Endothelial cell of umbilical vein (primary cell): ENCODE data around the gene BCL10. TPM values are rescaled to one million over a fixed set of nuclear protein-coding genes. Genes with fewer than 3 reads are reported as not detected.

Source experiments
- BruUV-seq: library from RNA; stranded (reverse); fragments of 400-500 nt; replicated peaks from 2 replicates; lab custom pipeline; 2021; lab: Mats Ljungman, UMichigan
- CTCF ChIA-PET: fragments of 300-600, 350-600 bp; sonication (Branson Sonifier 250); formaldehyde crosslinking; loops from one replicate; lab custom pipeline; 2021; ENCODE audit warnings: antibody characterized with exemption, inconsistent platforms; lab: Charles Lee
- POLR2A ChIA-PET: fragments of 300-600, 350-600 bp; sonication (Branson Sonifier 250); formaldehyde crosslinking; loops from one replicate; lab custom pipeline; 2021; ENCODE audit warnings: antibody characterized with exemption, inconsistent platforms; lab: Charles Lee
- DNase-seq: peaks from one replicate; pipeline ENCODE4 v3.0.0-alpha.2; 2011; ENCODE audit warnings: low read depth, low spot score
- FAIRE-seq: peaks from 2 replicates; lab custom pipeline; 2011; peaks lifted over from hg19 to GRCh38; lab: Jason Lieb, UNC
- H2AFZ ChIP-seq: 2 replicates; pipeline ENCODE4 v1.6.0; 2012; ENCODE audit warnings: low read depth, low read length, control low read depth, inconsistent platforms
- H3K27ac ChIP-seq: 2 replicates; pipeline ENCODE4 v1.5.1; 2011; ENCODE audit warnings: low read depth, mild to moderate bottlenecking, control low read depth, low read length, moderate library complexity; ENCODE audit not compliant: insufficient read depth
- H3K27me3 ChIP-seq, 2 experiments: 2 replicates each; pipeline versions ENCODE4 v1.6.0 to v1.6.1; 2011; ENCODE audit warnings: low read length in 2 of 2, mixed read lengths in 1 of 2; ENCODE audit not compliant: control insufficient read depth in 2 of 2, insufficient read depth in 2 of 2
- H3K36me3 ChIP-seq, 2 experiments: 2 replicates in 1 of 2; 3 replicates in 1 of 2; pipeline ENCODE4 v1.5.1; 2011; ENCODE audit warnings: low read length in 2 of 2, mild to moderate bottlenecking in 1 of 2, moderate library complexity in 1 of 2; ENCODE audit not compliant: control insufficient read depth in 2 of 2, insufficient read depth in 2 of 2; ENCODE audit errors: extremely low read depth in 1 of 2
- H3K4me1 ChIP-seq: 3 replicates; pipeline ENCODE4 v1.5.1; 2011; ENCODE audit warnings: mild to moderate bottlenecking, low read length; ENCODE audit not compliant: control insufficient read depth, insufficient read depth; ENCODE audit errors: extremely low read depth
- H3K4me2 ChIP-seq: 2 replicates; pipeline ENCODE4 v1.6.1; 2011; ENCODE audit warnings: low read length, control low read depth, mixed read lengths; ENCODE audit not compliant: insufficient read depth
- H3K4me3 ChIP-seq, 3 experiments: fragments of 200-600 bp in 1 of 3; sonication (generic), shearing (Covaris generic) in 1 of 3; replicated peaks in 1 of 3; 2 replicates each; pipeline ENCODE4 v1.5.1; 2011 to 2016; ENCODE audit warnings: control low read depth in 3 of 3, low read length in 3 of 3, mild to moderate bottlenecking in 2 of 3, inconsistent platforms in 1 of 3, low read depth in 1 of 3, moderate library complexity in 1 of 3; ENCODE audit not compliant: insufficient read depth in 1 of 3
- H3K79me2 ChIP-seq: 2 replicates; pipeline ENCODE4 v1.6.0; 2012; ENCODE audit warnings: low read length, inconsistent platforms; ENCODE audit not compliant: control insufficient read depth, insufficient read depth
- H3K9ac ChIP-seq: replicated peaks from 2 replicates; pipeline ENCODE3; 2011; ENCODE audit warnings: low read length, control low read depth; ENCODE audit not compliant: insufficient read depth; ENCODE audit errors: extremely low read depth
- H3K9me1 ChIP-seq: replicated peaks from 3 replicates; pipeline ENCODE4 v1.6.0; 2011; ENCODE audit warnings: mild to moderate bottlenecking, low read length; ENCODE audit not compliant: control insufficient read depth, insufficient read depth; ENCODE audit errors: extremely low read depth
- H3K9me3 ChIP-seq: replicated peaks from 2 replicates; pipeline ENCODE4 v1.5.1; 2012; ENCODE audit warnings: low read length, inconsistent platforms; ENCODE audit not compliant: control insufficient read depth, insufficient read depth
- H4K20me1 ChIP-seq: replicated peaks from 2 replicates; pipeline ENCODE3; 2011; ENCODE audit warnings: mild to moderate bottlenecking, low read length; ENCODE audit not compliant: control insufficient read depth, insufficient read depth; ENCODE audit errors: extremely low read depth
- CTCF ChIP-seq, 2 donors: IDR thresholded peaks; 1 replicate in 1 of 2; 2 replicates in 1 of 2; pipeline ENCODE4 v1.5.1; 2011; ENCODE audit warnings: low read length in 2 of 2, mild to moderate bottlenecking in 2 of 2, moderate library complexity in 2 of 2, control low read depth in 1 of 2, inconsistent platforms in 1 of 2, low read depth in 1 of 2; ENCODE audit not compliant: insufficient read depth in 1 of 2; ENCODE audit errors: extremely low read depth in 1 of 2
- EZH2 ChIP-seq: IDR thresholded peaks from 2 replicates; pipeline ENCODE4 v1.6.1; 2012; ENCODE audit warnings: borderline replicate concordance, low read depth, mild to moderate bottlenecking, moderate library complexity, low read length, inconsistent platforms; ENCODE audit not compliant: severe bottlenecking
- FOS ChIP-seq: IDR thresholded peaks from 2 replicates; pipeline ENCODE4 v1.6.1; 2011; ENCODE audit warnings: mild to moderate bottlenecking, low read length, moderate library complexity, borderline replicate concordance; ENCODE audit not compliant: insufficient read depth
- GATA2 ChIP-seq: IDR thresholded peaks from 2 replicates; pipeline ENCODE4 v1.7.0; 2011; ENCODE audit warnings: low read depth, mild to moderate bottlenecking, moderate library complexity, mixed read lengths, low read length; ENCODE audit not compliant: insufficient read length, insufficient read depth
- JUN ChIP-seq: IDR thresholded peaks from 2 replicates; pipeline ENCODE4 v1.6.1; 2011; ENCODE audit warnings: borderline replicate concordance, low read depth; ENCODE audit not compliant: insufficient read length, insufficient read depth
- POLR2A ChIP-seq: IDR thresholded peaks from 2 replicates; pipeline ENCODE4 v1.6.1; 2012; ENCODE audit warnings: low read depth, mild to moderate bottlenecking, control low read depth, low read length
- dilution Hi-C: fragments of 300-500 bp; cut with MboI; formaldehyde crosslinking; loops from one replicate; pipeline ENCODE4 v1.15.0; 2019; ENCODE audit warnings: low sequenced_read_pairs; ENCODE audit not compliant: extremely low pct_ligation_motif_present
- intact Hi-C: fragments of 100-400 bp; cut with micrococcal nuclease; formaldehyde crosslinking; loops from one replicate; pipeline ENCODE4 v1.10.0; 2022
- polyA plus RNA-seq, 4 experiments: library from polyadenylated mRNA; depleted of rRNA in 3 of 4; stranded (reverse) in 3 of 4; unstranded in 1 of 4; fragments of >200 nt; gene quantifications; 2 replicates each; pipeline versions ENCODE4 v1.2.1 to v1.2.3, GENCODE V29; 2011 to 2012; ENCODE audit warnings: missing spikeins in 1 of 4
- total RNA-seq: library from RNA; stranded (reverse); gene quantifications from 2 replicates; pipeline ENCODE4 v1.2.3, GENCODE V29; 2021

Gene BCL10
- total and polyA plus RNA-seq, 2 donors (not counting 3 experiments of a cell fraction or from before 2014, with no cell fraction given): 16.1 to 78.6 TPM

GRCh38 chr1:85320371-85321131 is 44.1 kb upstream of the BCL10 start:
- no peak for TF ChIP-seq CTCF (IDR thresholded peaks at IDR 0.05; ENCODE audit: extremely low read depth in 1 of 2, insufficient read depth in 1 of 2, low read depth in 1 of 2, low read length in 2 of 2)
- TF ChIP-seq EZH2: no peak
- TF ChIP-seq GATA2: peak; percentile 79
- peak; percentile 50 for TF ChIP-seq POLR2A
- TF ChIP-seq JUN: peak; percentile 76
- peak; percentile 61 for TF ChIP-seq FOS
- H3K36me3 ChIP-seq: no peaks in the 10 kb centered on the region
- no peaks in the 10 kb centered on the region for H3K9me3 ChIP-seq
- H3K9me1 ChIP-seq: no peaks in the 10 kb centered on the region
- BruUV-seq: TSS peak; percentile 83
- H3K4me1 ChIP-seq: peaks cover 80% of the 10 kb centered on the region
- no peak overlapping the region for H2AFZ ChIP-seq
- H4K20me1 ChIP-seq: no peaks in the 10 kb centered on the region
- no peaks in the 10 kb centered on the region for H3K27me3 ChIP-seq
- POLR2A ChIA-PET: interaction anchor here (0.7 to 2.4 kb wide), 14 partner anchors 9 to 372 kb away, joined by 3 to 15 read pairs (median 4); partner anchors contain the start of gene CCN1
- peak overlapping the region; percentile 100 for H3K27ac ChIP-seq
- H3K4me3 ChIP-seq: no peak overlapping the region
- FAIRE-seq (peak; percentile 31), DNase-seq (peak; percentile 81)
- H3K9ac ChIP-seq: peak overlapping the region; percentile 95
- peaks cover 24% of the 10 kb centered on the region for H3K79me2 ChIP-seq
- CTCF ChIA-PET: interaction anchor here (0.6 to 2.1 kb wide), 10 partner anchors 9 to 376 kb away, joined by 3 to 18 read pairs (median 4); no protein-coding TSS in a partner anchor
- dilution Hi-C loops (loop anchor here (25.0 kb wide), 1 partner anchor 367 kb away; no protein-coding TSS in a partner anchor), intact Hi-C loops (loop anchor here (1.0 kb wide), 1 partner anchor 9 kb away; no protein-coding TSS in a partner anchor)
- peak overlapping the region; percentile 29 for H3K4me2 ChIP-seq
